Fibroblast of villous mesenchyme (primary cell): ENCODE measurements around the gene MBOAT2. TPM values are rescaled to one million over a fixed set of nuclear protein-coding genes. Genes with fewer than 3 reads are reported as not detected.
"Not testable (repeated sequence)": the region's sequence is repeated elsewhere in the genome, so short reads cannot be mapped to it uniquely, and the experiment has no call there.

ENCODE experiments used
- DNase-seq: peaks from one replicate; pipeline ENCODE4 v3.0.0-alpha.2; 2010; ENCODE audit warnings: low read depth
- H3K4me3 ChIP-seq: 2 replicates; pipeline ENCODE4 v1.5.1; 2011; ENCODE audit warnings: low read depth, mild to moderate bottlenecking, low read length
- total RNA-seq: library from RNA; depleted of rRNA; stranded (reverse); fragments of >200 nt; gene quantifications from 2 replicates; pipeline ENCODE4 v1.2.3, GENCODE V29; 2012
- TF ChIP-seq, protein P1 (sequence below): IDR thresholded peaks from 2 replicates; pipeline ENCODE4 v1.5.1; 2012; ENCODE audit warnings: low read depth, mild to moderate bottlenecking, low read length; ENCODE audit not compliant: insufficient read depth

The MBOAT2 gene
- total RNA-seq, 1 donor = 72.5 TPM

DNA sequence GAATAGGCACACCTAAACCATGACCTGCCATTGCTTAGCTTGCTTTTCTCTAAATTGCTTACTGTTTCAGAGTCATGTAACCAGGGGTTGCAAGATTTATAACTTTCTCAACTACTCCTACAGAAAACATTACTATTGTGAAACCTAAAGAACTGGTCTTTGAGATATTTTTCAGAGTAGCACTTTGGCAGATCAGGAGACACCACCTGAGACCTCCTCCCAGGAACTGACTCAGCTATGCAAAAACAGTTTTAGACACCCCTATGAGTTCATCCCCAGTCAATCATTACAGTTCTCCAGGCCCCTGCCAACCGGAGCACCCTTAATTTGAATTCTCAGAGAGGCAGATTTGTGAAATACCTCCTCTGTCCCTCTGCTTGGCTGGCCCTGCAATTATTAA, 80.3 kb downstream of the MBOAT2 start:
- peak; percentile 22 for DNase-seq
- TF ChIP-seq, protein P1, sequence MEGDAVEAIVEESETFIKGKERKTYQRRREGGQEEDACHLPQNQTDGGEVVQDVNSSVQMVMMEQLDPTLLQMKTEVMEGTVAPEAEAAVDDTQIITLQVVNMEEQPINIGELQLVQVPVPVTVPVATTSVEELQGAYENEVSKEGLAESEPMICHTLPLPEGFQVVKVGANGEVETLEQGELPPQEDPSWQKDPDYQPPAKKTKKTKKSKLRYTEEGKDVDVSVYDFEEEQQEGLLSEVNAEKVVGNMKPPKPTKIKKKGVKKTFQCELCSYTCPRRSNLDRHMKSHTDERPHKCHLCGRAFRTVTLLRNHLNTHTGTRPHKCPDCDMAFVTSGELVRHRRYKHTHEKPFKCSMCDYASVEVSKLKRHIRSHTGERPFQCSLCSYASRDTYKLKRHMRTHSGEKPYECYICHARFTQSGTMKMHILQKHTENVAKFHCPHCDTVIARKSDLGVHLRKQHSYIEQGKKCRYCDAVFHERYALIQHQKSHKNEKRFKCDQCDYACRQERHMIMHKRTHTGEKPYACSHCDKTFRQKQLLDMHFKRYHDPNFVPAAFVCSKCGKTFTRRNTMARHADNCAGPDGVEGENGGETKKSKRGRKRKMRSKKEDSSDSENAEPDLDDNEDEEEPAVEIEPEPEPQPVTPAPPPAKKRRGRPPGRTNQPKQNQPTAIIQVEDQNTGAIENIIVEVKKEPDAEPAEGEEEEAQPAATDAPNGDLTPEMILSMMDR = no peak
- H3K4me3 ChIP-seq = no peak overlapping the region

DNA sequence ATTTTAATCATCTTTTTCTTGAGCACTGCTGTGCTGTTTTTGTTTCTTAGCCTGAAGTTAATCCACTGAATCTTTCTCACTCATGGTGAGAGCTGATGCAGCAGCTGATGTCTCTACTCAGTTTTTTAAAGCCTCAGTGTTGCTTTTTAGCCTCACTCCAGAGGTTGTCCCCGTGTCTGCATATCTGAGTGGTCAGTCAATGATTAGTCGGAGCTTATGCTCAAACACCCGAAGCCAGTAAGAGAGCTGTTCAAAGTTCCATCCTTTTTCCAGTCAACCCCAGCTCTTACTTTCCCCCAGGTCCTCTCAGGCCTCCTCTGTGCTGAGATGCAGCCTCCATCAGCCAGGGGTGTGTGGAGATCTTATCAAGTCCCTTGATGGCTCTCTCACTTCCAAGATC, 81.1 kb downstream of the MBOAT2 start:
- no peak overlapping the region for H3K4me3 ChIP-seq
- TF ChIP-seq, protein P1 = no peak
- DNase-seq = no peak

DNA sequence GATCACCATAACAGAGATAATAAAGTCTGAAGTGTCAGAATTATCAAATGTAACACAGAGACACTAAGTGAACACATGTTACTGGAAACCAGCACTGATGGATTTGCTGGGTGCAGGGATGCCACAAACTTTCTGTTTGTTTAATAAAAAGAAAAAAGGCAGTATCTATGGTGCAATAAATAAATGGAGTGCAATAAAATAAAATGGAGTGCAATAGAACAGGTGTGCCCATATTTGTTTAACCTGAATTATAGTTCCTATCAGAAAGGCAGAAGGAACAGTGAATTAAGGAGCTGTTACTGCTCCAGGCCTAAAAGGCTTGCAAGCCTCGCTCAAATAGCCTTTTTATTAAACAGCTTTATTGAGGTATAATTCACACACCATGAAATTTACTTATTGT, 85.1 kb downstream of the MBOAT2 start:
- no peak overlapping the region for H3K4me3 ChIP-seq
- TF ChIP-seq, protein P1 = no peak
- no peak for DNase-seq

DNA sequence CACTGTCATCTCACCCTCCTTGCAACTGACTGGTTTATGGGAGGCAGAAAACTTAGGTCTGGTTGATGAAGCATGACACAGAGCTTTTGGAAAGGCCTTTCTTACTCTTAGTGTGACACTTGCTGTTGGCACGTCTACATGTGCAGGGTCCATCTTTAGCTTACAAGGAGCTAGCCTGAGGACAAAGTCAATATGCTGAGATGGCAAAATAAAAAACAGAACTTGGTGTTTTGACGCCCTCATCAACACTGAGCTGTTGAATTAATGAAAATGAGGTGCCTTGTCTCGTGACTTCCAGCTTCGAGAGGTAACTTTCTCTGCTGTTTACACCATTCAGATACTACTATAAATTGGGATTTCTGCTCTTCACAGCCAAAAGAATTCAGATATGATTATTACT, 87.5 kb downstream of the MBOAT2 start:
- no peak for DNase-seq
- TF ChIP-seq, protein P1 = no peak

DNA sequence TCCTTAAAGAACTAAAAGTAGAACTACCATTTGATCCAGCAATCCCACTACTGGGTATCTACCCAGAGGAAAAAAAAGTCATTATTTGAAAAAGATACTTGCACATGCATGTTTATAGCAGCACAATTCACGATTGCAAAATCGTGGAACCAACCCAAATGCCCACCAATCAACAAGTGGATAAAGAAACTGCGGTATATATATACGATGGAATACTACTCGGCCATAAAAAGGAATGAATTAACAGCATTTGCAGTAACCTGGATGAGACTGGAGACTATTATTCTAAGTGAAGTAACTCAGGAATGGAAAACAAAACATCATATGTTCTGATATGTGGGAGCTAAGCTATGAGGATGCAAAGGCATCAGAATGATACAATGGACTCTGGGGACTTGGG, 89.7 kb downstream of the MBOAT2 start:
- H3K4me3 ChIP-seq, DNase-seq: not testable (repeated sequence)

More for the DNA sequence above, 87.5 kb downstream of the MBOAT2 start:
- no peak overlapping the region for H3K4me3 ChIP-seq

DNA sequence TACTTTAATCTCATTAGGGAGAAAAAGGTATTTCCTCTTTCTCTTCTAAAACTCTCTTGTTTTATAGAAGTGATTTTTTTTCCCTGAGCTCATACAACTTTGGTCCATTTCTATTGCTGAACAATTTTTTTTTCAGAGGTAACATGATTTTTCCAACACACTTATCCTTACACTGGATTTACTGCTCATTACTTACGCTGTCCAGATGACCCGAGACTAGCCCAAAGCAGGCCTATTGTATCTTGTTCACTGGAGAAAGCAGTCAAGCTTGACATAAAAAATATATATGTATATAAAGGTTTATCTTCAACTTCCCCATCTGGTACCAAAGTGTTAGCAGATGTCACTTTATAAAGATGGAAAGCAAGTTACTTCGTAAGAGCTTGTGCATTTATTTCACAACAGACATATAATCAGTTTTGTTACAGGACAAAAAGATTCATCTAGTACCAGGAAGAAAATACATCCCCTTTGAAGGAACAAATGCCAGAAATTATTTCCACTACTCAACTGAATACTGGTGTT, 95.7 kb downstream of the MBOAT2 start:
- TF ChIP-seq, protein P1 = no peak
- H3K4me3 ChIP-seq = no peak overlapping the region
- DNase-seq = no peak

GRCh38 chr2:8903924-8904323, 99.6 kb downstream of the MBOAT2 start:
- H3K4me3 ChIP-seq, DNase-seq: not testable (repeated sequence)

DNA sequence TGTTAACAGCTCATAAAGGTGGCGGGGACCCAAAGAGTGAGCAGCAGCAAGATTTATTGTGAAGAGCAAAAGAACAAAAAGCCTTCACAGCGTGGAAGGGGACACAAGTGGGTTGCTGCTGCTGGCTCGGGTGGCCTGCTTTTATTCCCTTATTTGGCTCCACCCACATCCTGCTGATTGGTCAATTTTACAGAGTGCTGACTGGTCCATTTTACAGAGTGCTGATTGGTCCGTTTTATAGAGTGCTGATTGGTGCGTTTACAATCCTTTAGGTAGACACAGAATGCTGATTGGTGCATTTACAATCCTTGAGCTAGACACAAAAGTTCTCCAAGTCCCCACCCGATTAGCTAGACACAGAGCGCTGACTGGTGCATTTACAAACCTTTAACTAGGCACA, 100.7 kb downstream of the MBOAT2 start:
- H3K4me3 ChIP-seq = not testable (repeated sequence)

GRCh38 chr2:8897206-8897605, 106.3 kb downstream of the MBOAT2 start:
- not testable (repeated sequence) for H3K4me3 ChIP-seq, DNase-seq

More for the DNA sequence above, 100.7 kb downstream of the MBOAT2 start:
- not testable (repeated sequence) for DNase-seq

DNA sequence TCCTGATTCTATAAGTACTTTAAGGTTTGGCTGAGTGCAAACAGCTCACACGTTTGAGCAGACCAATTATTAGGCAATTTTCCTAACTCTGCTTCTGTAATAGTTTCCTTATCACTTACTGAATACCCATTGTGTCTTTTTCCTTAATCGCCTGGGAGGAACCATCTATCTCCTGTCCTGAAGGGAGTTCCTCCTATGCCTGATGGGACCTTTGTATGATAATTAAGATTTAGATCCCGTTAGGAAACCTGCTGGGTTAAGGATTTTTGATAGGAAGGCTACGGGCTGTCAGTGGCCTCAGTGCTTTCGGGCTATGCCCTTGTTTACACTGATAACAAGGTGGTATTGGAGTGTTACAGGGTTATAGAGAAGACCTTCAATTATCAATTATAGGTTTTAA, 106.8 kb downstream of the MBOAT2 start:
- not testable (repeated sequence) for H3K4me3 ChIP-seq

GRCh38 chr2:8895087-8895912, 108.2 kb downstream of the MBOAT2 start:
- not testable (repeated sequence) for DNase-seq

More for the DNA sequence above, 106.8 kb downstream of the MBOAT2 start:
- DNase-seq = not testable (repeated sequence)

More at GRCh38 chr2:8895087-8895912, 108.2 kb downstream of the MBOAT2 start:
- H3K4me3 ChIP-seq = not testable (repeated sequence)
